HepG2 (cell line): ENCODE data around the gene OR10A3. TPM values are rescaled to one million over a fixed set of nuclear protein-coding genes. Genes with fewer than 3 reads are reported as not detected.

Source experiments
- ATAC-seq: fragments of 200-7000 bp; cut with Tn5 transposase; 3 replicates; pipeline ENCODE4 v1.9.1; 2020; ENCODE audit warnings: mild to moderate bottlenecking, moderate library complexity
- BruUV-seq: library from RNA; stranded (reverse); fragments of 400-500 nt; replicated peaks from 2 replicates; lab custom pipeline; 2021; lab: Mats Ljungman, UMichigan
- CTCF ChIA-PET: fragments of 300-600 bp; formaldehyde crosslinking; extraction: SDS; loops from one replicate; lab custom pipeline; 2021; ENCODE audit warnings: low total read pairs, inconsistent platforms, low intra/inter-chr PET ratio; lab: Yijun Ruan, JAX
- POLR2A ChIA-PET: fragments of 350-600 bp; sonication (Branson Sonifier 250); formaldehyde crosslinking; loops from one replicate; lab custom pipeline; 2020; ENCODE audit warnings: antibody characterized with exemption, inconsistent platforms; lab: Yijun Ruan, JAX
- DNase-seq: peaks from one replicate; pipeline ENCODE4 v3.0.0-alpha.2; 2015; ENCODE audit warnings: low spot score
- FAIRE-seq: peaks from 3 replicates; lab custom pipeline; 2011; peaks lifted over from hg19 to GRCh38; lab: Jason Lieb, UNC
- H2AFZ ChIP-seq: one replicate; pipeline ENCODE4 v1.6.1; 2011; ENCODE audit warnings: low read length, inconsistent platforms
- H3K27ac ChIP-seq: fragments of 300-600 bp; 3 replicates; pipeline ENCODE4 v1.8.0; 2011; ENCODE audit warnings: mixed run types, mild to moderate bottlenecking, mixed read lengths, low read length, inconsistent platforms; ENCODE audit not compliant: insufficient read depth; ENCODE audit errors: extremely low read length
- H3K27me3 ChIP-seq, 2 experiments: fragments of 200-600 bp in 1 of 2; 2 replicates in 1 of 2; 3 replicates in 1 of 2; pipeline versions ENCODE4 v1.6.0 to v1.8.0; 2011; ENCODE audit warnings: low read length in 2 of 2, mild to moderate bottlenecking in 2 of 2, moderate library complexity in 2 of 2, inconsistent platforms in 1 of 2; ENCODE audit not compliant: insufficient read depth in 2 of 2, control insufficient read depth in 1 of 2
- H3K36me3 ChIP-seq, 2 experiments: fragments of 200-600 bp in 1 of 2; replicated peaks in 1 of 2; 2 replicates in 1 of 2; 3 replicates in 1 of 2; pipeline versions ENCODE4 v1.5.1 to v1.8.0; 2011; ENCODE audit warnings: low read length in 2 of 2, inconsistent platforms in 1 of 2; ENCODE audit not compliant: insufficient read depth in 2 of 2, control insufficient read depth in 1 of 2
- H3K4me1 ChIP-seq: 2 replicates; pipeline ENCODE4 v1.5.1; 2012; ENCODE audit warnings: low read length, inconsistent platforms; ENCODE audit not compliant: insufficient read depth
- H3K4me2 ChIP-seq: 2 replicates; pipeline ENCODE4 v1.6.0; 2011; ENCODE audit warnings: low read depth, low read length, inconsistent platforms
- H3K4me3 ChIP-seq, 3 experiments: fragments of 200-600 bp in 1 of 3; sonication (generic), shearing (Covaris generic) in 1 of 3; replicated peaks in 1 of 3; 2 replicates each; pipeline ENCODE4 v1.5.1; 2011 to 2016; ENCODE audit warnings: low read length in 3 of 3, inconsistent platforms in 2 of 3, low read depth in 2 of 3, mild to moderate bottlenecking in 2 of 3, control low read depth in 1 of 3, mixed read lengths in 1 of 3; ENCODE audit not compliant: insufficient read depth in 1 of 3
- H3K79me2 ChIP-seq: one replicate; pipeline ENCODE4 v1.6.1; 2011; ENCODE audit warnings: low read length, inconsistent platforms; ENCODE audit not compliant: insufficient read depth
- H3K9ac ChIP-seq: 2 replicates; pipeline ENCODE4 v1.6.0; 2011; ENCODE audit warnings: mild to moderate bottlenecking, low read depth, low read length, inconsistent platforms; ENCODE audit not compliant: insufficient read depth
- H3K9me3 ChIP-seq: 2 replicates; pipeline ENCODE4 v1.5.1; 2012; ENCODE audit warnings: mild to moderate bottlenecking, low read length
- H4K20me1 ChIP-seq: 2 replicates; pipeline ENCODE4 v1.6.0; 2011; ENCODE audit warnings: inconsistent platforms, mild to moderate bottlenecking, low read length, moderate library complexity; ENCODE audit not compliant: insufficient read depth
- ELF1 ChIP-seq: sonication (generic); formaldehyde crosslinking; IDR thresholded peaks from 2 replicates; pipeline ENCODE4 v1.4.0; 2020; ENCODE audit warnings: missing genetic modification reagents
- HOMEZ ChIP-seq: IDR thresholded peaks from 2 replicates; pipeline ENCODE4 v1.6.1; 2016; ENCODE audit warnings: low read depth
- HOXA3 ChIP-seq: sonication (generic); formaldehyde crosslinking; IDR thresholded peaks from 2 replicates; pipeline ENCODE4 v1.5.0; 2020; ENCODE audit warnings: missing genetic modification reagents
- ZFP36L1 ChIP-seq: sonication (generic); formaldehyde crosslinking; IDR thresholded peaks from 2 replicates; pipeline ENCODE4 v1.8.0; 2022; ENCODE audit warnings: mild to moderate bottlenecking, missing genetic modification reagents, moderate library complexity
- ZNF292 ChIP-seq: sonication (generic); formaldehyde crosslinking; IDR thresholded peaks from 2 replicates; pipeline ENCODE4 v1.8.1; 2022; ENCODE audit warnings: mild to moderate bottlenecking, low read depth, missing genetic modification reagents, borderline replicate concordance
- ZNF512B ChIP-seq: sonication (generic); formaldehyde crosslinking; IDR thresholded peaks from 2 replicates; pipeline ENCODE4 v1.5.1; 2020; ENCODE audit warnings: missing genetic modification reagents, mild to moderate bottlenecking, borderline replicate concordance
- WGBS: methylation state at CpG from one replicate; pipeline ENCODE4 v1.1.6; 2017; ENCODE audit warnings: low lambda C conversion rate; 5-methylcytosine and 5-hydroxymethylcytosine counted together
- in situ Hi-C: cut with HindIII; loops from 2 replicates; pipeline ENCODE4 v1.10.0; 2017; ENCODE audit warnings: low pct_unique_long_range_greater_than_20kb; ENCODE audit not compliant: extremely low pct_ligation_motif_present
- intact Hi-C: fragments of 100-400 bp; cut with micrococcal nuclease; formaldehyde crosslinking; loops from one replicate; pipeline ENCODE4 v1.10.0; 2022; ENCODE audit not compliant: unreplicated experiment
- polyA plus RNA-seq, 8 experiments: library from polyadenylated mRNA; depleted of rRNA in 3 of 8; stranded (reverse) in 7 of 8; unstranded in 1 of 8; fragments of >200 nt; fragmentation: Illumina TruSeq in 4 of 8; extraction: Trizol in 4 of 8; gene quantifications; 2 replicates each; pipeline versions ENCODE4 v1.2.1 to v1.2.3, GENCODE V29; 2011 to 2016; ENCODE audit warnings: low read depth in 4 of 8, missing spikeins in 1 of 8, mixed read lengths in 1 of 8; ENCODE audit not compliant: insufficient read depth in 1 of 8
- total RNA-seq, 5 experiments: library from RNA; depleted of rRNA; stranded (reverse); fragments of >200 nt; fragmentation: Illumina TruSeq; extraction: Trizol; gene quantifications; 2 replicates each; pipeline ENCODE4 v1.2.3, GENCODE V29; 2016; ENCODE audit warnings: low read depth in 1 of 5
- TF ChIP-seq, protein P1 (sequence below): sonication (generic); formaldehyde crosslinking; IDR thresholded peaks from 2 replicates; pipeline ENCODE4 v1.9.0; 2021; ENCODE audit warnings: missing genetic modification reagents, mild to moderate bottlenecking, borderline replicate concordance
- TF ChIP-seq, protein P2 (sequence below): sonication (generic); formaldehyde crosslinking; IDR thresholded peaks from 2 replicates; pipeline ENCODE4 v1.9.0; 2022; ENCODE audit warnings: low read depth, missing genetic modification reagents

Gene OR10A3
- total and polyA plus RNA-seq, 2 of the 13 experiments (the other 11 are each of a cell fraction or from before 2014, with no cell fraction given) = not detected

GRCh38 chr11:7967097-7967496 lies 25.6 kb upstream of the OR10A3 start (continued):
- TF ChIP-seq, protein P1, sequence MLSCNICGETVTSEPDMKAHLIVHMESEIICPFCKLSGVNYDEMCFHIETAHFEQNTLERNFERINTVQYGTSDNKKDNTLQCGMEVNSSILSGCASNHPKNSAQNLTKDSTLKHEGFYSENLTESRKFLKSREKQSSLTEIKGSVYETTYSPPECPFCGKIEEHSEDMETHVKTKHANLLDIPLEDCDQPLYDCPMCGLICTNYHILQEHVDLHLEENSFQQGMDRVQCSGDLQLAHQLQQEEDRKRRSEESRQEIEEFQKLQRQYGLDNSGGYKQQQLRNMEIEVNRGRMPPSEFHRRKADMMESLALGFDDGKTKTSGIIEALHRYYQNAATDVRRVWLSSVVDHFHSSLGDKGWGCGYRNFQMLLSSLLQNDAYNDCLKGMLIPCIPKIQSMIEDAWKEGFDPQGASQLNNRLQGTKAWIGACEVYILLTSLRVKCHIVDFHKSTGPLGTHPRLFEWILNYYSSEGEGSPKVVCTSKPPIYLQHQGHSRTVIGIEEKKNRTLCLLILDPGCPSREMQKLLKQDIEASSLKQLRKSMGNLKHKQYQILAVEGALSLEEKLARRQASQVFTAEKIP = no peak
- TF ChIP-seq, all 625 proteins: peak for 0

- no peak for DNase-seq
- Histone ChIP-seq H3K9ac (no peak within 1 kb of the TSS), H3K4me3 (no peak within 1 kb of the TSS), H3K9me3 (no peaks in the 10 kb centered on the region), H4K20me1 (no peaks in the 10 kb centered on the region), H3K79me2 (no peaks in the 10 kb centered on the region), H3K27me3 (peaks cover 4 to 7% of the 10 kb centered on the region in 2 experiments; a peak in 3 of 5 replicates), H3K36me3 (no peaks in the 10 kb centered on the region), H2AFZ (no peak within 1 kb of the TSS), H3K27ac (no peak within 1 kb of the TSS), H3K4me1 (no peaks in the 10 kb centered on the region), H3K4me2 (no peak within 1 kb of the TSS)
- in situ Hi-C loops = no loop called here
- FAIRE-seq = no peak
- ChIA-PET POLR2A (no interaction called here), CTCF (no interaction called here)
- TF ChIP-seq HOMEZ = no peak
- TF ChIP-seq ZNF512B (CRISPR knock-in tag) = no peak
- no peak for TF ChIP-seq ZFP36L1 (CRISPR knock-in tag)
- TF ChIP-seq HOXA3 = no peak
- TF ChIP-seq, protein P2, sequence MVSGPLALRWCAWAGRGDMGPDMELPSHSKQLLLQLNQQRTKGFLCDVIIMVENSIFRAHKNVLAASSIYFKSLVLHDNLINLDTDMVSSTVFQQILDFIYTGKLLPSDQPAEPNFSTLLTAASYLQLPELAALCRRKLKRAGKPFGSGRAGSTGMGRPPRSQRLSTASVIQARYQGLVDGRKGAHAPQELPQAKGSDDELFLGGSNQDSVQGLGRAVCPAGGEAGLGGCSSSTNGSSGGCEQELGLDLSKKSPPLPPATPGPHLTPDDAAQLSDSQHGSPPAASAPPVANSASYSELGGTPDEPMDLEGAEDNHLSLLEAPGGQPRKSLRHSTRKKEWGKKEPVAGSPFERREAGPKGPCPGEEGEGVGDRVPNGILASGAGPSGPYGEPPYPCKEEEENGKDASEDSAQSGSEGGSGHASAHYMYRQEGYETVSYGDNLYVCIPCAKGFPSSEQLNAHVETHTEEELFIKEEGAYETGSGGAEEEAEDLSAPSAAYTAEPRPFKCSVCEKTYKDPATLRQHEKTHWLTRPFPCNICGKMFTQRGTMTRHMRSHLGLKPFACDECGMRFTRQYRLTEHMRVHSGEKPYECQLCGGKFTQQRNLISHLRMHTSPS (CRISPR knock-in tag) = no peak
- TF ChIP-seq ELF1 = no peak
- TF ChIP-seq ZNF292 = no peak
- 0% methylated on average over 1 of the region's 1 CpG for WGBS
- BruUV-seq = no TSS peak
- no peak for ATAC-seq
- intact Hi-C loops = no loop called here
Observed at GRCh38 chr11:7965386-7965785, 23.9 kb upstream of the OR10A3 start, which contains the start of gene NLRP10. NLRP10 (minus strand) TSS chr11:7965447; CDS start chr11:7963495, 1,952 bp downstream.
